Subcutaneous abdominal adipose tissue (tissue), 5 donors: Measurements from ENCODE around the gene KCNF1.

Experiments used
- H3K27ac ChIP-seq: one replicate; pipeline ENCODE4 v1.7.0; 2013; ENCODE audit warnings: low read depth, mild to moderate bottlenecking, inconsistent platforms, low read length, moderate library complexity
- H3K27me3 ChIP-seq, 5 donors: one replicate each; pipeline ENCODE4 v1.7.0; 2013; ENCODE audit warnings: low read length in 5 of 5, inconsistent platforms in 1 of 5; ENCODE audit not compliant: control insufficient read depth in 5 of 5, insufficient read depth in 4 of 5
- H3K36me3 ChIP-seq, 5 donors: one replicate each; pipeline ENCODE4 v1.7.0; 2013; ENCODE audit warnings: low read length in 5 of 5; ENCODE audit not compliant: control insufficient read depth in 5 of 5, insufficient read depth in 5 of 5
- H3K4me1 ChIP-seq, 5 donors: one replicate each; pipeline ENCODE4 v1.7.0; 2013; ENCODE audit warnings: low read length in 5 of 5, mild to moderate bottlenecking in 3 of 5, moderate library complexity in 1 of 5; ENCODE audit not compliant: control insufficient read depth in 5 of 5, insufficient read depth in 5 of 5
- H3K4me3 ChIP-seq, 5 donors: one replicate each; pipeline ENCODE4 v1.7.0; 2013; ENCODE audit warnings: low read length in 5 of 5, low read depth in 1 of 5
- H3K9ac ChIP-seq, 5 donors: one replicate each; pipeline ENCODE4 v1.7.0; 2013; ENCODE audit warnings: low read length in 5 of 5, mild to moderate bottlenecking in 4 of 5, moderate library complexity in 3 of 5
- H3K9me3 ChIP-seq, 5 donors: one replicate each; pipeline ENCODE4 v1.7.0; 2013; ENCODE audit warnings: low read length in 5 of 5; ENCODE audit not compliant: control insufficient read depth in 5 of 5
- donor health status: healthy.
- donor health status: healthy.
- donor health status: healthy.
- donor health status: healthy.
- donor health status: healthy.

Gene KCNF1

GRCh38 chr2:10961490-10961875, 49.7 kb downstream of the KCNF1 start:
- Histone ChIP-seq H3K9ac (no peak overlapping the region), H3K27me3 (peaks cover 8 to 24% (median 17%) of the 10 kb centered on the region in 5 donors), H3K9me3 (no peaks in the 10 kb centered on the region), H3K4me3 (no peak overlapping the region), H3K27ac (no peak overlapping the region), H3K4me1 (peaks cover 0 to 12% (median 8%) of the 10 kb centered on the region in 5 donors), H3K36me3 (no peaks in the 10 kb centered on the region)

GRCh38 chr2:10962004-10962403, 50.3 kb downstream of the KCNF1 start:
- H3K4me1 ChIP-seq: peaks cover 0 to 12% (median 8%) of the 10 kb centered on the region in 5 donors
- no peak overlapping the region for H3K27ac ChIP-seq
- peaks cover 8 to 29% (median 17%) of the 10 kb centered on the region in 5 donors for H3K27me3 ChIP-seq
- no peak overlapping the region for H3K9ac ChIP-seq
- H3K4me3 ChIP-seq: no peak overlapping the region
- H3K9me3 ChIP-seq: no peaks in the 10 kb centered on the region
- no peaks in the 10 kb centered on the region for H3K36me3 ChIP-seq

DNA sequence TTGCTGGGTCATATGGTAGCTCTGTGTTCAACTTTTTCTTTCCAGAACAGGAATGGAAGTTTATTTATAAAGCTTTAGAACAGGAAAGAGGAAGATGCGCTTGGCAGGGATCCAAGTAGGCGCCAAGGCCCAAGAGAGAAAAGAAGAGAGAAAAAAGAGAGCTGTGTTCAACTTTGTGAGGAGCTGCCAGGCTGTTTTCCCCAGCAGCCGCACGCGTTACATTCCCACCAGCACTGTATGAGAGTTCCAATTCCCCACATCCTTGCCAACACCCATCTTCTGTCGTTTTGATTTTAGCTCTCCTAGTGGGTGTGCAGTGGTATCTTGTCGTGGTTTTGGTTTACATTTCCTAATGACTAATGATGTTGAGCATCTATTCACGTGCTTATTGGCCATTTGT, 51.4 kb downstream of the KCNF1 start:
- H3K4me3 ChIP-seq: no peak overlapping the region
- H3K9ac ChIP-seq: no peak overlapping the region
- H3K27me3 ChIP-seq: peaks cover 8 to 31% (median 17%) of the 10 kb centered on the region in 5 donors
- no peak overlapping the region for H3K27ac ChIP-seq
- H3K9me3 ChIP-seq: no peaks in the 10 kb centered on the region
- no peaks in the 10 kb centered on the region for H3K36me3 ChIP-seq
- peaks cover 0 to 12% (median 8%) of the 10 kb centered on the region in 5 donors for H3K4me1 ChIP-seq
